Prostate gland (tissue), 2 donors: ENCODE data around the gene PALM2AKAP2. TPM values are rescaled to one million over a fixed set of nuclear protein-coding genes. Genes with fewer than 3 reads are reported as not detected.
"Not testable (repeated sequence)": the region's sequence is repeated elsewhere in the genome, so short reads cannot be mapped to it uniquely, and the experiment has no call there.

Experiments
- DNase-seq: peaks from one replicate; pipeline ENCODE4 v3.0.0-alpha.2; 2019; ENCODE audit warnings: low spot score
- H3K27ac ChIP-seq, 2 donors: fragments of 200-600 bp; sonication (generic); 2 replicates each; pipeline ENCODE4 v1.5.1; 2017 to 2019
- H3K27me3 ChIP-seq: fragments of 200-600 bp; sonication (generic); replicated peaks from 2 replicates; pipeline ENCODE4 v1.5.1; 2019; ENCODE audit not compliant: insufficient read depth
- H3K36me3 ChIP-seq, 2 donors: fragments of 200-600 bp; sonication (generic); 1 replicate in 1 of 2; 2 replicates in 1 of 2; pipeline versions ENCODE4 v1.5.1 to v1.8.1; 2017 to 2019
- H3K4me1 ChIP-seq: fragments of 200-600 bp; sonication (generic); replicated peaks from 2 replicates; pipeline ENCODE4 v1.5.1; 2019
- H3K4me3 ChIP-seq, 2 donors: fragments of 200-600 bp; sonication (generic); 2 replicates each; pipeline ENCODE4 v1.5.1; 2017 to 2019
- H3K9me3 ChIP-seq: fragments of 200-600 bp; sonication (generic); 2 replicates; pipeline ENCODE4 v1.5.1; 2017
- POLR2A ChIP-seq: fragments of 450-650 bp; IDR thresholded peaks from one replicate; pipeline ENCODE4 v1.6.1; 2016; ENCODE audit warnings: antibody characterized with exemption, mild to moderate bottlenecking
- POLR2AphosphoS5 ChIP-seq: sonication (generic); formaldehyde crosslinking; IDR thresholded peaks from one replicate; pipeline ENCODE4 v1.6.1; 2017; ENCODE audit warnings: antibody characterized with exemption
- WGBS: methylation state at CpG from one replicate; pipeline ENCODE4 v1.1.5; 2018; 5-methylcytosine and 5-hydroxymethylcytosine counted together
- intact Hi-C: fragments of 100-400 bp; cut with DNase I; formaldehyde crosslinking; loops from one replicate; pipeline ENCODE4 v1.14.2; 2022
- total RNA-seq, 2 donors: library from RNA; depleted of rRNA; stranded (reverse); fragments of >200 nt; gene quantifications; one replicate each; pipeline ENCODE4 v1.1.0, GENCODE V29; 2016
- TF ChIP-seq, protein P1 (sequence below), 4 experiments: fragments of 200-600 bp in 2 of 4; fragments of 450-650 bp in 2 of 4; sonication (generic) in 2 of 4; IDR thresholded peaks; 1 replicate in 3 of 4; 2 replicates in 1 of 4; pipeline ENCODE4 v1.5.1; 2016 to 2019; ENCODE audit warnings: antibody characterized with exemption in 4 of 4, mild to moderate bottlenecking in 2 of 4, moderate library complexity in 2 of 4

PALM2AKAP2 gene
- total RNA-seq, 2 donors from 2014 or later = 0.27 to 0.62 TPM

DNA sequence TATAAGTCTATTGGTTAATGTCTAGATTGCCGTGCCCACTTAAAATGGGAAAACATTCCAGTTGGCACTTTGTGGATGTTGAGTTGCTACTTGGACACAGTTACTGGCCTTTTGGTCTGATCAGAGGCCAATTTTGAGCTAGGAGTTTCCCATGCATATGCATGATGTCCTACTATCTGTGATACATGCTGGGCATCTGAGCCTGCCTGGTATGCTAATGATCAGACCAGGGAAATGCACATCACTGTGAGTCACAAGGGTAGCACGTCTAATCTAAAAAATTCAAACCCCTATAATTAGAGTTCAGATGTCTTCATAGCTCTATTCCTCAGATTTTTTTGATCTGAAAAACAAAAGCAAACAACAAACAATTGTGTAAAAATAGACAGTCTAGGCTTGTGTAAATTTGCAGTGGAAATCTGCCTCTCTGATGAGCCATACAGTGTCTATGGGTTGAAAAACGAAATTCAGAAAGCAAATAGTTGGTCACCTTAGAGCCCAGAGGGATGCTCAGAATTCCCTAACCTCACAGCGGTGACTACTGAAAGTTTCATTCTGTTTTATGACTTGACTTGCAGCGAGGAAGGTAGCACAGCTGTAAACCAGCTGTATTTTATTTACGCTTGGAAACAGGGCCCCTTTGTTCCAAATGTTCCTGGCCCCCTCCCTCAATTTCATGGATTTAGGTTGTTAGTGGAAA is 37.3 kb downstream of the PALM2AKAP2 start:
- TF ChIP-seq POLR2A (no peak), POLR2AphosphoS5 (no peak)
- TF ChIP-seq, protein P1, sequence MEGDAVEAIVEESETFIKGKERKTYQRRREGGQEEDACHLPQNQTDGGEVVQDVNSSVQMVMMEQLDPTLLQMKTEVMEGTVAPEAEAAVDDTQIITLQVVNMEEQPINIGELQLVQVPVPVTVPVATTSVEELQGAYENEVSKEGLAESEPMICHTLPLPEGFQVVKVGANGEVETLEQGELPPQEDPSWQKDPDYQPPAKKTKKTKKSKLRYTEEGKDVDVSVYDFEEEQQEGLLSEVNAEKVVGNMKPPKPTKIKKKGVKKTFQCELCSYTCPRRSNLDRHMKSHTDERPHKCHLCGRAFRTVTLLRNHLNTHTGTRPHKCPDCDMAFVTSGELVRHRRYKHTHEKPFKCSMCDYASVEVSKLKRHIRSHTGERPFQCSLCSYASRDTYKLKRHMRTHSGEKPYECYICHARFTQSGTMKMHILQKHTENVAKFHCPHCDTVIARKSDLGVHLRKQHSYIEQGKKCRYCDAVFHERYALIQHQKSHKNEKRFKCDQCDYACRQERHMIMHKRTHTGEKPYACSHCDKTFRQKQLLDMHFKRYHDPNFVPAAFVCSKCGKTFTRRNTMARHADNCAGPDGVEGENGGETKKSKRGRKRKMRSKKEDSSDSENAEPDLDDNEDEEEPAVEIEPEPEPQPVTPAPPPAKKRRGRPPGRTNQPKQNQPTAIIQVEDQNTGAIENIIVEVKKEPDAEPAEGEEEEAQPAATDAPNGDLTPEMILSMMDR (IDR thresholded peaks at IDR 0.05) = no peak
- intact Hi-C loops = loop anchor here (2.0 kb wide), 1 partner anchor 242 kb away; no protein-coding TSS in a partner anchor
- 63% methylated on average over 6 of the region's 6 CpGs for WGBS
- H3K4me1 ChIP-seq = no peaks in the 10 kb centered on the region
- no peak overlapping the region for H3K4me3 ChIP-seq
- no peaks in the 10 kb centered on the region for H3K36me3 ChIP-seq
- H3K27me3 ChIP-seq = no peaks in the 10 kb centered on the region
- no peak overlapping the region for H3K27ac ChIP-seq
- H3K9me3 ChIP-seq = no peaks in the 10 kb centered on the region
- no peak for DNase-seq

DNA sequence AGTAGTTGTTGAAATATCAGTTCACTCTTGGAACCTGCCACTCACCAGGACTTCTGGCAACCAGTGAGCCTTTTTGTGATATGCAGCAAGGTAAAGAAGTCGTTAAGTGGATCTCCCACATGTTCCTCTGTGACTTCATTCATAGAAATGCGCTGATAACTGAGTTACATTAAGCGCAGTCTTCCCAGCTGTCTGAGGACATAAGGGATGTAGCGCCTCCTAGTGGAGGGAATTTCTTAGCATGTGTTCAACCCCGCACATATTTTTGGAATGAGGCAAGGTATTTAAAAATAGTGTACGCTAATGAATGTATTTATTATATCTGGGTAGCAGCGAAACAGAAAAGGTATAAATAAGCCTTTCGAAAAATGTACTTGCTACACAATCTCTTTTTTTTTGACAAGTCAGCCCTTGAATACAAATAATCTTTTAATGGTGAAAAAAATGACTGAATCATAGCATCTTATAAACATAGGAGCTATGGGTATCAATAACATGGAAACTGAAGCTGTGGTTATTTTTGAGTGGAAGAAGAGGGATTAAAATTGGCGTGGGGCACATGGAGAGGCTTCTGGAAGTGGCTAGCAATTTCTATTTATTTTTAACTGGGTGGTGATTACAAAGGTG is 38.0 kb downstream of the PALM2AKAP2 start:
- H3K9me3 ChIP-seq = no peaks in the 10 kb centered on the region
- no peaks in the 10 kb centered on the region for H3K4me1 ChIP-seq
- DNase-seq = peak; percentile 82
- intact Hi-C loops = loop anchor here (2.0 kb wide), 1 partner anchor 243 kb away; no protein-coding TSS in a partner anchor
- WGBS = 2% methylated on average over 9 of the region's 9 CpGs
- H3K27ac ChIP-seq = no peak overlapping the region
- H3K36me3 ChIP-seq = no peaks in the 10 kb centered on the region
- TF ChIP-seq POLR2AphosphoS5 (peak; percentile 62), POLR2A (no peak)
- TF ChIP-seq, protein P1 (IDR thresholded peaks at IDR 0.05) = peak; percentile 82 to 94 (median 84)
- H3K4me3 ChIP-seq = no peak overlapping the region
- no peaks in the 10 kb centered on the region for H3K27me3 ChIP-seq

DNA sequence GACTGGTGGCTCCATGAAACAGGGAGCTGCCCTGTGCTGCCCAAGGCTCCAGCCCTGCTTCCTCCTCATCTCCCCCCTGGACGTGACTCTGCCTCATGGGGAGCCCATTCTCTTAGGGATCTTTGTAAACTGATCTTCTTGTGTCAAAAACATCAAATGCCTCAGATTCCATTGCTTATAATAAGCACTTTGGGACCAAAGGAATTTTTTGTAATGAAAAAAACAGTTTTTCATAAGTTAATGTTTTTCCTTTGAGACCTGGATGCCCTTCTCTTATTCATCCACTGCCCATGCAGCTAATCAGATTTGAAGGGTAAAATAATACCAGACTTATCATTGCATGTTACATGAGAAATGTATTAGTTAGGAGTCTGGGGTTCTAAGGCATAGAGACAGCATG is 41.7 kb downstream of the PALM2AKAP2 start:
- no peak for TF ChIP-seq POLR2AphosphoS5
- no peak for TF ChIP-seq POLR2A
- TF ChIP-seq, protein P1 (IDR thresholded peaks at IDR 0.05) = no peak
- H3K4me1 ChIP-seq = no peaks in the 10 kb centered on the region
- WGBS = 71% methylated on average over 1 of the region's 1 CpG
- H3K27ac ChIP-seq = no peak overlapping the region
- no peak for DNase-seq
- no peaks in the 10 kb centered on the region for H3K9me3 ChIP-seq
- no peaks in the 10 kb centered on the region for H3K27me3 ChIP-seq
- H3K4me3 ChIP-seq = no peak overlapping the region
- intact Hi-C loops = no loop called here
- no peaks in the 10 kb centered on the region for H3K36me3 ChIP-seq

DNA sequence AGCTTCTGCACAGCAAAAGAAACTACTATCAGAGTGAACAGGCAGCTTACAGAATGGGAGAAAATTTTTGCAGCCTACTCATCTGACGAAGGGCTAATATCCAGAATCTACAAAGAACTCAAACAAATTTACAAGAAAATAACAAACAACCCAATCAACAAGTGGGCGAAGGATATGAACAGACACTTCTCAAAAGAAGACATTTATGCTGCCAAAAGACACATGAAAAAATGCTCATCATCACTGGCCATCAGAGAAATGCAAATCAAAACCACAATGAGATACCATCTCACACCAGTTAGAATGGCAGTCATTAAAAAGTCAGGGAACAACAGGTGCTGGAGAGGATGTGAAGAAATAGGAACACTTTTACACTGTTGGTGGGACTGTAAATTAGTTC is 45.4 kb downstream of the PALM2AKAP2 start:
- H3K27me3 ChIP-seq, H3K27ac ChIP-seq, intact Hi-C loops, H3K4me1 ChIP-seq, H3K36me3 ChIP-seq, H3K9me3 ChIP-seq, H3K4me3 ChIP-seq, DNase-seq: not testable (repeated sequence)
- 98% methylated on average over 2 of the region's 2 CpGs for WGBS

DNA sequence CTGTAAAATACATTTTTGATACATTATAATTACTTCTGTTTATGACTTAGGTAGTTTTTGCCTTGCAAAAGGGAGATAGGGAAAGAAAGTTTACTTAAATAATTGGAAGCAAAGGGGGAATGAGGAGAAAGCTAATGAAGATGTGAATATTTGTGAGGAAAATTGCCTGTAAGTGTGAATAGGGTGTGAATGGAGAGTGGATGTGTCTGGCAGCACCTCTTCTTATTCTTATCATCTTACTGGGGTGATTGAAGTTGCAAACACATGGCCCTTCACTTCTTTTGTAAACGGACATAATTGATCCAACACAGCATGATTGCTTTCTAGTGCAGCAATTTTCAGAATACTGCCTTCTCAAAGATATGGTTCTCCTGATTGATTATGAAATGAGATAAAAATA is 46.6 kb downstream of the PALM2AKAP2 start:
- Histone ChIP-seq H3K27me3 (no peaks in the 10 kb centered on the region), H3K36me3 (no peaks in the 10 kb centered on the region), H3K9me3 (no peaks in the 10 kb centered on the region), H3K27ac (no peak overlapping the region), H3K4me1 (no peaks in the 10 kb centered on the region), H3K4me3 (no peak overlapping the region)
- no peak for DNase-seq
- no peak for TF ChIP-seq POLR2AphosphoS5
- 74% methylated on average over 1 of the region's 1 CpG for WGBS
- intact Hi-C loops = no loop called here

DNA sequence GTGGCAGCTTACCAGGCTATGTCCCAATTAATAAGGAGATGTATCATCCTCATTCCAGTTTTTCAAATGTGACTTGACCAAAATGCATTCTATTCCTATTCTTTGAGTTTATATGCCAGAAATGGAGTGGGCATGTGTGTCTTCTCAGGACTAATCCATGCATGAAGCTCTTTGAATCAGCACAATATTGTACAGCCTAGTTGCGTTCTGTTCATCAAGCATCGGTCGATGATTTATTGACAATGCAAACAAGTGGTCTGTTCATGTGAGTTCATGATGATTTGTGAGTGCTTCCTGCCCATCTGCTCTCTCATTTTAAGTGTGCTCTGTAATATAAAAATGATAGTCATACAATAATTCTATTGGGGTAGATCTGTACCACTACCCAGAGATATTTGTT is 48.3 kb downstream of the PALM2AKAP2 start:
- intact Hi-C loops = no loop called here
- H3K27me3 ChIP-seq = no peaks in the 10 kb centered on the region
- TF ChIP-seq, protein P1 (IDR thresholded peaks at IDR 0.05) = no peak
- TF ChIP-seq POLR2AphosphoS5 (no peak), POLR2A (no peak)
- H3K4me3 ChIP-seq = no peak overlapping the region
- no peaks in the 10 kb centered on the region for H3K9me3 ChIP-seq
- no peak overlapping the region for H3K27ac ChIP-seq
- no peaks in the 10 kb centered on the region for H3K4me1 ChIP-seq
- H3K36me3 ChIP-seq = no peaks in the 10 kb centered on the region
- DNase-seq = no peak
- WGBS = 76% methylated on average over 3 of the region's 3 CpGs
